ENCODE results near the gene DLX5.

The DLX5 gene

GRCh38 chr7:97006816-97007582 lies 17.6 kb downstream of the DLX5 start:
- peak overlapping the region; percentile 24 for H3K4me3 ChIP-seq (ENCODE audit: low read length)
- H3K36me3 ChIP-seq (ENCODE audit: control insufficient read depth, insufficient read depth, low read length), result no peaks in the 10 kb centered on the region
- no peak overlapping the region for H3K9ac ChIP-seq (ENCODE audit: low read length)
- H3K4me1 ChIP-seq (ENCODE audit: control insufficient read depth, insufficient read depth, low read length), result peaks cover 2% of the 10 kb centered on the region
- no peak overlapping the region for H3K27ac ChIP-seq (ENCODE audit: low read depth, low read length)
- H3K27me3 ChIP-seq (ENCODE audit: control insufficient read depth, insufficient read depth, low read length), result peaks cover 48% of the 10 kb centered on the region

- no peaks in the 10 kb centered on the region for H3K36me3 ChIP-seq (ENCODE audit: control insufficient read depth, insufficient read depth, low read length)
- H3K27me3 ChIP-seq (ENCODE audit: control insufficient read depth, insufficient read depth, low read length), result peaks cover 47% of the 10 kb centered on the region
- no peak overlapping the region for H3K27ac ChIP-seq (ENCODE audit: low read depth, low read length)
- H3K9ac ChIP-seq (ENCODE audit: low read length), result no peak overlapping the region
- H3K4me1 ChIP-seq (ENCODE audit: control insufficient read depth, insufficient read depth, low read length), result peaks cover 2% of the 10 kb centered on the region
- H3K4me3 ChIP-seq (ENCODE audit: low read length), result peak overlapping the region; percentile 24
These were observed 18.4 kb downstream of the DLX5 start for GRCh38 chr7:97006055-97006815.

- Histone ChIP-seq H3K36me3 (ENCODE audit: control insufficient read depth, insufficient read depth, low read length) (no peaks in the 10 kb centered on the region), H3K9ac (ENCODE audit: low read length) (no peak within 1 kb of the TSS), H3K27me3 (ENCODE audit: control insufficient read depth, insufficient read depth, low read length) (peaks cover 46% of the 10 kb centered on the region), H3K27ac (ENCODE audit: low read depth, low read length) (no peak within 1 kb of the TSS), H3K4me3 (ENCODE audit: low read length) (peak within 1 kb of the TSS; percentile 45), H3K4me1 (ENCODE audit: control insufficient read depth, insufficient read depth, low read length) (peaks cover 2% of the 10 kb centered on the region)
These were observed 19.2 kb downstream of the DLX5 start, which contains the start of gene DLX6 for GRCh38 chr7:97005183-97006054. Gene DLX6, plus strand, starts transcription at chr7:97005553. Its CDS starts 425 bp downstream, at chr7:97005978.

- peaks cover 2% of the 10 kb centered on the region for H3K4me1 ChIP-seq (ENCODE audit: control insufficient read depth, insufficient read depth, low read length)
- H3K36me3 ChIP-seq (ENCODE audit: control insufficient read depth, insufficient read depth, low read length), result no peaks in the 10 kb centered on the region
- no peak overlapping the region for H3K27ac ChIP-seq (ENCODE audit: low read depth, low read length)
- H3K4me3 ChIP-seq (ENCODE audit: low read length), result no peak overlapping the region
- H3K27me3 ChIP-seq (ENCODE audit: control insufficient read depth, insufficient read depth, low read length), result peaks cover 49% of the 10 kb centered on the region
- H3K9ac ChIP-seq (ENCODE audit: low read length), result no peak overlapping the region
These were observed 20.1 kb downstream of the DLX5 start for GRCh38 chr7:97004247-97005182.

GRCh38 chr7:97003262-97004246 lies 21.1 kb downstream of the DLX5 start:
- Histone ChIP-seq H3K4me1 (ENCODE audit: control insufficient read depth, insufficient read depth, low read length) (peaks cover 2% of the 10 kb centered on the region), H3K27ac (ENCODE audit: low read depth, low read length) (no peak overlapping the region), H3K27me3 (ENCODE audit: control insufficient read depth, insufficient read depth, low read length) (peaks cover 51% of the 10 kb centered on the region)

GRCh38 chr7:97002555-97003261 lies 21.9 kb downstream of the DLX5 start:
- no peak overlapping the region for H3K4me3 ChIP-seq (ENCODE audit: low read length)
- peaks cover 2% of the 10 kb centered on the region for H3K4me1 ChIP-seq (ENCODE audit: control insufficient read depth, insufficient read depth, low read length)
- no peaks in the 10 kb centered on the region for H3K36me3 ChIP-seq (ENCODE audit: control insufficient read depth, insufficient read depth, low read length)
- no peak overlapping the region for H3K9ac ChIP-seq (ENCODE audit: low read length)
- H3K27me3 ChIP-seq (ENCODE audit: control insufficient read depth, insufficient read depth, low read length), result peaks cover 54% of the 10 kb centered on the region
- H3K27ac ChIP-seq (ENCODE audit: low read depth, low read length), result no peak overlapping the region

More at GRCh38 chr7:97003262-97004246, 21.1 kb downstream of the DLX5 start:
- Histone ChIP-seq H3K36me3 (ENCODE audit: control insufficient read depth, insufficient read depth, low read length) (no peaks in the 10 kb centered on the region), H3K4me3 (ENCODE audit: low read length) (no peak overlapping the region), H3K9ac (ENCODE audit: low read length) (no peak overlapping the region)

- Histone ChIP-seq H3K4me3 (ENCODE audit: low read length) (no peak overlapping the region), H3K27me3 (ENCODE audit: control insufficient read depth, insufficient read depth, low read length) (peaks cover 53% of the 10 kb centered on the region), H3K36me3 (ENCODE audit: control insufficient read depth, insufficient read depth, low read length) (no peaks in the 10 kb centered on the region), H3K9ac (ENCODE audit: low read length) (no peak overlapping the region), H3K4me1 (ENCODE audit: control insufficient read depth, insufficient read depth, low read length) (peaks cover 2% of the 10 kb centered on the region), H3K27ac (ENCODE audit: low read depth, low read length) (no peak overlapping the region)
These were observed 22.7 kb downstream of the DLX5 start for GRCh38 chr7:97001656-97002554.

- Histone ChIP-seq H3K4me3 (ENCODE audit: low read length) (no peak overlapping the region), H3K4me1 (ENCODE audit: control insufficient read depth, insufficient read depth, low read length) (peaks cover 2% of the 10 kb centered on the region), H3K27me3 (ENCODE audit: control insufficient read depth, insufficient read depth, low read length) (peaks cover 55% of the 10 kb centered on the region)
These were observed 23.4 kb downstream of the DLX5 start for GRCh38 chr7:97001221-97001620.

GRCh38 chr7:96998744-96999143 lies 25.9 kb downstream of the DLX5 start:
- Histone ChIP-seq H3K27me3 (ENCODE audit: control insufficient read depth, insufficient read depth, low read length) (peaks cover 46% of the 10 kb centered on the region), H3K4me3 (ENCODE audit: low read length) (no peak overlapping the region)

More at GRCh38 chr7:97001221-97001620, 23.4 kb downstream of the DLX5 start:
- Histone ChIP-seq H3K27ac (ENCODE audit: low read depth, low read length) (no peak overlapping the region), H3K36me3 (ENCODE audit: control insufficient read depth, insufficient read depth, low read length) (no peaks in the 10 kb centered on the region), H3K9ac (ENCODE audit: low read length) (no peak overlapping the region)

More at GRCh38 chr7:96998744-96999143, 25.9 kb downstream of the DLX5 start:
- Histone ChIP-seq H3K36me3 (ENCODE audit: control insufficient read depth, insufficient read depth, low read length) (no peaks in the 10 kb centered on the region), H3K4me1 (ENCODE audit: control insufficient read depth, insufficient read depth, low read length) (no peaks in the 10 kb centered on the region), H3K9ac (ENCODE audit: low read length) (no peak overlapping the region), H3K27ac (ENCODE audit: low read depth, low read length) (no peak overlapping the region)
